Ascending aorta (tissue), 2 donors: ENCODE measurements around the gene FER1L5. TPM values are rescaled to one million over a fixed set of nuclear protein-coding genes. Genes with fewer than 3 reads are reported as not detected.
A peak's percentile ranks its signal among the peaks of the same experiment; 100 is the strongest.

Experiments used
- DNase-seq, 2 donors: peaks; one replicate each; pipeline ENCODE4 v3.0.0-alpha.2; 2019; ENCODE audit warnings: low spot score in 2 of 2
- H3K27ac ChIP-seq, 2 donors: fragments of 200-600 bp; sonication (generic); one replicate each; pipeline ENCODE4 v1.5.1; 2016 to 2017; ENCODE audit warnings: mild to moderate bottlenecking in 1 of 2
- H3K27me3 ChIP-seq: fragments of 200-600 bp; sonication (generic); one replicate; pipeline ENCODE4 v1.5.1; 2017
- H3K36me3 ChIP-seq, 2 donors: fragments of 200-600 bp; sonication (generic); one replicate each; pipeline ENCODE4 v1.5.1; 2016
- H3K4me1 ChIP-seq, 2 donors: fragments of 200-600 bp; sonication (generic); one replicate each; pipeline ENCODE4 v1.5.1; 2016 to 2017; ENCODE audit warnings: mild to moderate bottlenecking in 1 of 2
- H3K4me3 ChIP-seq, 2 donors: fragments of 200-600 bp; sonication (generic); one replicate each; pipeline ENCODE4 v1.5.1; 2016 to 2017; ENCODE audit warnings: mild to moderate bottlenecking in 1 of 2
- H3K9me3 ChIP-seq, 2 donors: fragments of 200-600 bp; sonication (generic); one replicate each; pipeline ENCODE4 v1.5.1; 2016
- CTCF ChIP-seq, 3 experiments: fragments of 200-600 bp in 2 of 3; fragments of 450-650 bp in 1 of 3; sonication (generic) in 2 of 3; IDR thresholded peaks; one replicate each; pipeline ENCODE4 v1.5.1; 2016 to 2019; ENCODE audit warnings: antibody characterized with exemption in 3 of 3, mild to moderate bottlenecking in 1 of 3, moderate library complexity in 1 of 3
- intact Hi-C: fragments of 100-400 bp; cut with DNase I; formaldehyde crosslinking; loops from one replicate; pipeline ENCODE4 v1.15.1; 2023
- total RNA-seq: library from RNA; depleted of rRNA; stranded (reverse); fragments of >200 nt; gene quantifications from one replicate; pipeline ENCODE4 v1.1.0, GENCODE V29; 2016

The FER1L5 gene
- total RNA-seq, 1 donor from 2014 or later = not detected

- Histone ChIP-seq H3K36me3 (peaks cover 0 to 16% of the 10 kb centered on the region in 2 donors), H3K27ac (peak overlapping the region; percentile 95 to 99), H3K4me3 (peak overlapping the region; percentile 85 to 89), H3K9me3 (peaks cover 0 to 4% of the 10 kb centered on the region in 2 donors), H3K4me1 (peaks cover 4 to 24% of the 10 kb centered on the region in 2 donors), H3K27me3 (no peaks in the 10 kb centered on the region)
- TF ChIP-seq CTCF (IDR thresholded peaks at IDR 0.05) = no peak
- intact Hi-C loops = loop anchor here (1.0 to 10.0 kb wide), 8 partner anchors 20 to 373 kb away; partner anchors contain the start of genes CIAO1, CNNM3, CNNM4 and LMAN2L
- DNase-seq = peak; percentile 63 to 95
Observed at GRCh38 chr2:96637385-96638143, 5.0 kb upstream of the FER1L5 start.

GRCh38 chr2:96638144-96639121 lies 4.1 kb upstream of the FER1L5 start, which contains the start of gene KANSL3:
KANSL3 (minus strand) TSS chr2:96638312; CDS start chr2:96637135, 1,177 bp downstream.
- peak in 2 of 3 experiments; percentile 10 to 19 for TF ChIP-seq CTCF (IDR thresholded peaks at IDR 0.05)
- intact Hi-C loops = loop anchor here (1.0 to 10.0 kb wide), 6 partner anchors 27 to 374 kb away; partner anchors contain the start of genes CIAO1, CNNM3, CNNM4 and LMAN2L
- Histone ChIP-seq H3K36me3 (peaks cover 0 to 16% of the 10 kb centered on the region in 2 donors), H3K27me3 (no peaks in the 10 kb centered on the region), H3K9me3 (peaks cover 0 to 4% of the 10 kb centered on the region in 2 donors), H3K4me3 (peak within 1 kb of the TSS; percentile 85 to 89), H3K27ac (peak within 1 kb of the TSS; percentile 95 to 99), H3K4me1 (peaks cover 4 to 21% of the 10 kb centered on the region in 2 donors)
- peak; percentile 38 to 93 for DNase-seq

GRCh38 chr2:96647681-96648080 lies 5.1 kb downstream of the FER1L5 start:
- Histone ChIP-seq H3K4me3 (no peak overlapping the region), H3K4me1 (no peaks in the 10 kb centered on the region), H3K27me3 (no peaks in the 10 kb centered on the region), H3K9me3 (no peaks in the 10 kb centered on the region), H3K27ac (no peak overlapping the region), H3K36me3 (no peaks in the 10 kb centered on the region)
- TF ChIP-seq CTCF (IDR thresholded peaks at IDR 0.05) = no peak
- intact Hi-C loops = no loop called here
- DNase-seq = no peak

- Histone ChIP-seq H3K4me3 (no peak overlapping the region), H3K36me3 (no peaks in the 10 kb centered on the region), H3K9me3 (no peaks in the 10 kb centered on the region), H3K27me3 (no peaks in the 10 kb centered on the region), H3K4me1 (no peaks in the 10 kb centered on the region), H3K27ac (no peak overlapping the region)
- DNase-seq = no peak
- intact Hi-C loops = no loop called here
- no peak for TF ChIP-seq CTCF (IDR thresholded peaks at IDR 0.05)
Observed at GRCh38 chr2:96648306-96648930, 5.9 kb downstream of the FER1L5 start.

GRCh38 chr2:96649342-96649741 lies 6.8 kb downstream of the FER1L5 start:
- Histone ChIP-seq H3K27me3 (no peaks in the 10 kb centered on the region), H3K36me3 (no peaks in the 10 kb centered on the region), H3K27ac (no peak overlapping the region), H3K9me3 (no peaks in the 10 kb centered on the region), H3K4me3 (no peak overlapping the region), H3K4me1 (no peaks in the 10 kb centered on the region)
- intact Hi-C loops = no loop called here
- no peak for TF ChIP-seq CTCF (IDR thresholded peaks at IDR 0.05)
- no peak for DNase-seq
